Upper lobe of left lung (tissue), 6 donors: Measurements from ENCODE around the gene LIM2. TPM values are rescaled to one million over a fixed set of nuclear protein-coding genes. Genes with fewer than 3 reads are reported as not detected.

ENCODE experiments used
- ATAC-seq, 2 donors: fragments of 200-7000 bp; cut with Tn5 transposase; one replicate each; pipeline ENCODE4 v1.9.1; 2022; ENCODE audit warnings: mild to moderate bottlenecking in 2 of 2, moderate library complexity in 2 of 2; ENCODE audit not compliant: low FRiP score in 2 of 2
- DNase-seq, 2 donors: peaks; one replicate each; pipeline ENCODE4 v3.0.0-alpha.2; 2019 to 2020
- H3K27ac ChIP-seq, 4 donors: fragments of 200-600 bp; sonication (generic); one replicate each; pipeline ENCODE4 v1.5.1; 2016 to 2019
- H3K27me3 ChIP-seq, 4 donors: fragments of 200-600 bp; sonication (generic); one replicate each; pipeline ENCODE4 v1.5.1; 2017 to 2019
- H3K36me3 ChIP-seq, 4 donors: fragments of 200-600 bp; sonication (generic); one replicate each; pipeline ENCODE4 v1.5.1; 2016 to 2019
- H3K4me1 ChIP-seq, 4 donors: fragments of 200-600 bp; sonication (generic); one replicate each; pipeline ENCODE4 v1.5.1; 2018 to 2019
- H3K4me3 ChIP-seq, 4 donors: fragments of 200-600 bp; sonication (generic); one replicate each; pipeline ENCODE4 v1.5.1; 2017 to 2019; ENCODE audit warnings: mild to moderate bottlenecking in 2 of 4, moderate library complexity in 1 of 4
- H3K9me3 ChIP-seq, 4 donors: fragments of 200-600 bp; sonication (generic); one replicate each; pipeline ENCODE4 v1.5.1; 2018 to 2019
- EP300 ChIP-seq, 4 donors: sonication (generic); formaldehyde crosslinking; IDR thresholded peaks; one replicate each; pipeline ENCODE4 v1.5.1; 2017; ENCODE audit warnings: antibody characterized with exemption in 4 of 4, control low read depth in 2 of 4
- POLR2A ChIP-seq, 4 donors: fragments of 450-650 bp; IDR thresholded peaks; one replicate each; pipeline ENCODE4 v1.5.1; 2016 to 2017; ENCODE audit warnings: antibody characterized with exemption in 4 of 4, mild to moderate bottlenecking in 2 of 4
- POLR2AphosphoS5 ChIP-seq, 2 donors: sonication (generic); formaldehyde crosslinking; IDR thresholded peaks; one replicate each; pipeline ENCODE4 v1.5.1; 2017; ENCODE audit warnings: antibody characterized with exemption in 2 of 2
- WGBS, 2 donors: methylation state at CpG; one replicate each; pipeline ENCODE4 v1.1.5; 2017 to 2018; 5-methylcytosine and 5-hydroxymethylcytosine counted together
- total RNA-seq, 6 donors: library from RNA; depleted of rRNA in 4 of 6; stranded (reverse); fragments of >200 nt in 4 of 6; gene quantifications; one replicate each; pipeline versions ENCODE4 v1.1.0 to v1.2.1, GENCODE V29; 2016 to 2021
- TF ChIP-seq, protein P1 (sequence below), 6 experiments: fragments of 450-650 bp in 4 of 6; fragments of 200-600 bp in 2 of 6; sonication (generic) in 2 of 6; IDR thresholded peaks; one replicate each; pipeline ENCODE4 v1.5.1; 2016 to 2019; ENCODE audit warnings: antibody characterized with exemption in 6 of 6
- donor health status: DM: no; HTN: no; CAD: no; lungs with moderate emphysema.
- donor health status: DM: no; HTN: yes; CAD: no; lungs with severe emphysema.

LIM2 gene
- total RNA-seq, 6 donors from 2014 or later = 0.29 TPM; not detected in 5

- Histone ChIP-seq H3K36me3 (no peaks in the 10 kb centered on the region), H3K27me3 (no peaks in the 10 kb centered on the region), H3K27ac (no peak overlapping the region), H3K9me3 (no peaks in the 10 kb centered on the region), H3K4me3 (no peak overlapping the region), H3K4me1 (peaks cover 6 to 17% (median 10%) of the 10 kb centered on the region in 4 donors)
- TF ChIP-seq EP300 (IDR thresholded peaks at IDR 0.05) = no peak
- ATAC-seq (no peak), DNase-seq (no peak)
- WGBS, 2 donors = 97 to 100% methylated on average over 2 of the region's 2 CpGs
Observed at GRCh38 chr19:51396175-51396574, 8.4 kb upstream of the LIM2 start.

DNA sequence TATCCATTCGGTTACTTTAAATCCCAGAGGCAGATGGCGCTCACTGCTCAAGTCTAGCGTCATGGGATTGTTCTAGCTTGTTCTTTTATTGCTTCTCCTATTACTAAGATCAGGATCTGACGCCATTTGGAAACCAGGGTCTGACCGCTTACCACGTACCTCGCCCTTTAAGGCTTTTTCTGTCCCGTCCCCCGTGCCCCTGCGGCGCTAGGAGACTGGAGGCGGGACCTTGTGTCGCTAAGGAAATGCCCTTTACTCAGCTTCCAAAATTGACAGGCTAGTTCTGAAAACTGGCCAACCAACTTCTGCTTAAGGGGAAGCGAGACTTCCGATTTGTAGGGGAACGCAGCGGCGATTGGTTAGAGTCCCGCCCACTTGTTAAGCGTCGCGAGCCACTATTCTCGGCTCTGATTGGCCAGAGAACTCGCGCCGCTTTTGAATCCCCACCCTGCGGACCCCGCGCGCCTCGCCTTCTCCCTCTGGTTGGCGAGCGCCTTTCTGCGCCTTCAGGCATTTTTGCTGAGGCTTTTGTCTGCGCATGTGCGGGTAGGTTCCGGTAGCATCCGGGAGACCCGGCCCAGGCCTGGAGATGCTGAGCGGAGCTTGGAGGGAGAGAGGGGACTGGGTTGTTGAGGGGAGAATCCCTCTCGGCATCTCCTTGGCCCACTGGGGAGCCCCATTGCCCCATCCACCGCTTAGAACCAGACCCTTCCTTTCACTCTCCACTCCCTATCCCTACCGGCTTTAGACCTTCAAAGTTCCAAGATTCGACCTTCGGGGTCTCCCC, 6.5 kb upstream of the LIM2 start:
- Histone ChIP-seq H3K27ac (peak overlapping the region; percentile 60 to 73 (median 69)), H3K4me3 (peak overlapping the region in 3 of 4 donors; percentile 36 to 52 (median 40)), H3K36me3 (no peaks in the 10 kb centered on the region), H3K4me1 (peaks cover 6 to 17% (median 10%) of the 10 kb centered on the region in 4 donors), H3K27me3 (no peaks in the 10 kb centered on the region), H3K9me3 (no peaks in the 10 kb centered on the region)
- peak in 1 of 4 donors; percentile 43 for TF ChIP-seq POLR2A (IDR thresholded peaks at IDR 0.05)
- TF ChIP-seq, protein P1, sequence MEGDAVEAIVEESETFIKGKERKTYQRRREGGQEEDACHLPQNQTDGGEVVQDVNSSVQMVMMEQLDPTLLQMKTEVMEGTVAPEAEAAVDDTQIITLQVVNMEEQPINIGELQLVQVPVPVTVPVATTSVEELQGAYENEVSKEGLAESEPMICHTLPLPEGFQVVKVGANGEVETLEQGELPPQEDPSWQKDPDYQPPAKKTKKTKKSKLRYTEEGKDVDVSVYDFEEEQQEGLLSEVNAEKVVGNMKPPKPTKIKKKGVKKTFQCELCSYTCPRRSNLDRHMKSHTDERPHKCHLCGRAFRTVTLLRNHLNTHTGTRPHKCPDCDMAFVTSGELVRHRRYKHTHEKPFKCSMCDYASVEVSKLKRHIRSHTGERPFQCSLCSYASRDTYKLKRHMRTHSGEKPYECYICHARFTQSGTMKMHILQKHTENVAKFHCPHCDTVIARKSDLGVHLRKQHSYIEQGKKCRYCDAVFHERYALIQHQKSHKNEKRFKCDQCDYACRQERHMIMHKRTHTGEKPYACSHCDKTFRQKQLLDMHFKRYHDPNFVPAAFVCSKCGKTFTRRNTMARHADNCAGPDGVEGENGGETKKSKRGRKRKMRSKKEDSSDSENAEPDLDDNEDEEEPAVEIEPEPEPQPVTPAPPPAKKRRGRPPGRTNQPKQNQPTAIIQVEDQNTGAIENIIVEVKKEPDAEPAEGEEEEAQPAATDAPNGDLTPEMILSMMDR (IDR thresholded peaks at IDR 0.05) = peak in 1 of 6 experiments; percentile 22
- peak in 1 of 2 donors; percentile 43 for TF ChIP-seq POLR2AphosphoS5 (IDR thresholded peaks at IDR 0.05)
- no peak for TF ChIP-seq EP300 (IDR thresholded peaks at IDR 0.05)
- DNase-seq = peak; percentile 90 to 96
- ATAC-seq = peak; percentile 95 to 97
- 3% methylated on average over 24 to 40 of the region's 45 CpGs for WGBS, 2 donors

GRCh38 chr19:51392701-51393100, 4.9 kb upstream of the LIM2 start:
- H3K36me3 ChIP-seq = no peaks in the 10 kb centered on the region
- no peak overlapping the region for H3K4me3 ChIP-seq
- TF ChIP-seq, protein P1 (IDR thresholded peaks at IDR 0.05) = no peak
- TF ChIP-seq POLR2AphosphoS5 (IDR thresholded peaks at IDR 0.05) (no peak), POLR2A (IDR thresholded peaks at IDR 0.05) (no peak), EP300 (IDR thresholded peaks at IDR 0.05) (no peak)
- WGBS, 2 donors = 85 to 93% methylated on average over 1 of the region's 1 CpG
- H3K4me1 ChIP-seq = peaks cover 6 to 17% (median 10%) of the 10 kb centered on the region in 4 donors
- ATAC-seq = no peak
- H3K27ac ChIP-seq = no peak overlapping the region
- H3K27me3 ChIP-seq = no peaks in the 10 kb centered on the region
- H3K9me3 ChIP-seq = no peaks in the 10 kb centered on the region
- DNase-seq = no peak

DNA sequence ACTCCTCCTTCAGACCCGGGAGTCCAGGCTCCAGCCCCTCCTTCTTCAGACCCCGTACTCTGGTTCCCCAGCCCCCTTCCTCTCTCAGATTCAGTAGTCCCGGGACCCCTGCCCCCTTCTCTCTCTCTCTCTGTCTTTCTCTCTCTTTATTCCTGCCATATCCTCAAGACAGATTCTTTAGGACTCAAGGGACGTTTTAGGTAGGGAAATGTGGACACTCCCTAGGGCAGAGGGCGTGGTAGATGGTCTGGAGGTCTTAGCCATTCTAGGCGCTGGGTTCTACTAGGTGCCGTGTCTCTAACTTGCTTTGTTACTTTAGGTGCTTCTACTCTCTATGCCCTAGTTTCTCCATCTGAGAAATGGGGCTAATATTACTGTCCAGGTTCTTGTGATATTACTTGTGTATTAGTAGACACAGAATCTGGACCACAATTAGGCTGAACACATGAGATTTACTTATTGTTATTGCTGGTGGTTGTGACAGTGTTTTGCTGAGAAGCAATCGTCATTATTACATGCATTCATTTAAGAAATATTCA, 3.4 kb upstream of the LIM2 start:
- TF ChIP-seq EP300 (IDR thresholded peaks at IDR 0.05) (no peak), POLR2A (IDR thresholded peaks at IDR 0.05) (no peak), POLR2AphosphoS5 (IDR thresholded peaks at IDR 0.05) (no peak)
- TF ChIP-seq, protein P1 (IDR thresholded peaks at IDR 0.05) = no peak
- H3K9me3 ChIP-seq = no peaks in the 10 kb centered on the region
- H3K27ac ChIP-seq = peak overlapping the region in 2 of 4 donors; percentile 36 to 47
- no peaks in the 10 kb centered on the region for H3K27me3 ChIP-seq
- peaks cover 6 to 17% (median 10%) of the 10 kb centered on the region in 4 donors for H3K4me1 ChIP-seq
- no peak for ATAC-seq
- H3K36me3 ChIP-seq = no peaks in the 10 kb centered on the region
- DNase-seq = no peak
- no peak overlapping the region for H3K4me3 ChIP-seq
- WGBS, 2 donors = 59 to 62% methylated on average over 8 of the region's 8 CpGs

DNA sequence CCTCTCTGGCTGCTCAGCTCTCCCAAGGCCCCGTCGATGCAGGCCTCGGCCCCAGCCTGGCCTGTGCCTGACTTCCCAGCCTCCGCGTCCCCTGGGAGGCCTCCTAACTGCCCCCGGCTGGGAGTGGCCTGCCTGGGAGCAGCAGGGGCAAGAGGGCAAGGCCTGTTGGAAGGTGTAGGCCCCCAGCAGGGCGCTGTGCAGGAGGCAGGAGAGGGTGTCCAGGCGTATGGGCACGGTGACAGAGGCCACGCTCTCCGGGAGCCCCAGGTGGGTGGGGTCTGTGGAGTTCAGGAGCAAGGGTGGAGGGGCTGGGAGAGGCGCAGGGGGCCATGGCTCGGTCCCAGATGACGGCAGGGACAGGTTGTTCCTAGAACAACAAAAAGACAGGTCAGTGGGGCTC, 1.4 kb upstream of the LIM2 start:
- H3K4me3 ChIP-seq = no peak overlapping the region
- 87 to 91% methylated on average over 7 to 11 of the region's 14 CpGs for whole genome bisulfite sequencing, 2 donors
- H3K9me3 ChIP-seq = no peaks in the 10 kb centered on the region
- ATAC-seq (no peak), DNase-seq (peak in 1 of 2 donors; percentile 60)
- no peaks in the 10 kb centered on the region for H3K27me3 ChIP-seq
- peaks cover 0 to 6% (median 2%) of the 10 kb centered on the region in 4 donors for H3K4me1 ChIP-seq
- H3K27ac ChIP-seq = no peak overlapping the region
- TF ChIP-seq EP300 (IDR thresholded peaks at IDR 0.05) (no peak), POLR2AphosphoS5 (IDR thresholded peaks at IDR 0.05) (no peak)
- TF ChIP-seq, protein P1 (IDR thresholded peaks at IDR 0.05) = no peak
- no peaks in the 10 kb centered on the region for H3K36me3 ChIP-seq
